ENCODE measurements around the gene NTSR1.

The NTSR1 gene

GRCh38 chr20:62688855-62689460 is 19.7 kb upstream of the NTSR1 start:
- DNase-seq (ENCODE audit: low read depth) = no peak
- no peak overlapping the region for H3K4me3 ChIP-seq (replicated peaks; ENCODE audit: low read depth, low read length)
- TF ChIP-seq, protein P1, sequence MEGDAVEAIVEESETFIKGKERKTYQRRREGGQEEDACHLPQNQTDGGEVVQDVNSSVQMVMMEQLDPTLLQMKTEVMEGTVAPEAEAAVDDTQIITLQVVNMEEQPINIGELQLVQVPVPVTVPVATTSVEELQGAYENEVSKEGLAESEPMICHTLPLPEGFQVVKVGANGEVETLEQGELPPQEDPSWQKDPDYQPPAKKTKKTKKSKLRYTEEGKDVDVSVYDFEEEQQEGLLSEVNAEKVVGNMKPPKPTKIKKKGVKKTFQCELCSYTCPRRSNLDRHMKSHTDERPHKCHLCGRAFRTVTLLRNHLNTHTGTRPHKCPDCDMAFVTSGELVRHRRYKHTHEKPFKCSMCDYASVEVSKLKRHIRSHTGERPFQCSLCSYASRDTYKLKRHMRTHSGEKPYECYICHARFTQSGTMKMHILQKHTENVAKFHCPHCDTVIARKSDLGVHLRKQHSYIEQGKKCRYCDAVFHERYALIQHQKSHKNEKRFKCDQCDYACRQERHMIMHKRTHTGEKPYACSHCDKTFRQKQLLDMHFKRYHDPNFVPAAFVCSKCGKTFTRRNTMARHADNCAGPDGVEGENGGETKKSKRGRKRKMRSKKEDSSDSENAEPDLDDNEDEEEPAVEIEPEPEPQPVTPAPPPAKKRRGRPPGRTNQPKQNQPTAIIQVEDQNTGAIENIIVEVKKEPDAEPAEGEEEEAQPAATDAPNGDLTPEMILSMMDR (IDR thresholded peaks at IDR 0.05; ENCODE audit: low read length, missing control alignments) = peak; percentile 3

GRCh38 chr20:62689861-62690260 is 18.8 kb upstream of the NTSR1 start:
- DNase-seq (ENCODE audit: low read depth) = no peak
- TF ChIP-seq, protein P1 (IDR thresholded peaks at IDR 0.05; ENCODE audit: low read length, missing control alignments) = no peak
- no peak overlapping the region for H3K4me3 ChIP-seq (replicated peaks; ENCODE audit: low read depth, low read length)

DNA sequence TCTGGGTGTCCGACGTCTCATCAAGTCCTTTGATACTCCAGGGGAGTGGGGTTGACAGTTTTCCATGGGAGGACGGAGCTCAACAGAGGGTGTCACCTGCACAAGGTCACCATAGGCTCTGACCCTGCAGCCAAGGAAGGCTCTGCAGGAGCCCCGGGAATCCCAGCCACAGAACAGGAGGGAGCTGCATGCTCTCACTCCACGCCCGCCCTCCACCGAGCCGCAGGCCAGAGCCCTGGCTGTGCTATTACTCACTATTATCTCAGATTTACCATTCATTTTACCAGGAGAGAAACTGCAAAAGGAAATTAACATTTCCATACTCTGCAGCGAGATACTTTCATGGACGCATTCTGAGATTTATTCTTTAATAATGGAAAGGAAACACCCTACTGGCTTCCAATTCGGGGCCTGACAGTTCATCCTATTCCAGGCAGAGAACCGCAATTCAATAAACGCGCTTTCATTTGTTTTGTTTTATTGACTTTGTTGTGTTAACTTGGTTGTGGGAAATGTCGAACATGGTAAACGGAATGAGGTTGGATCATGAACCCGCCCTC is 18.3 kb upstream of the NTSR1 start:
- no peak for DNase-seq (ENCODE audit: low read depth)
- TF ChIP-seq, protein P1 (IDR thresholded peaks at IDR 0.05; ENCODE audit: low read length, missing control alignments) = no peak
- H3K4me3 ChIP-seq (replicated peaks; ENCODE audit: low read depth, low read length) = no peak overlapping the region

- DNase-seq (ENCODE audit: low read depth) = no peak
- TF ChIP-seq, protein P1 (IDR thresholded peaks at IDR 0.05; ENCODE audit: low read length, missing control alignments) = no peak
- no peak overlapping the region for H3K4me3 ChIP-seq (replicated peaks; ENCODE audit: low read depth, low read length)
Measured at GRCh38 chr20:62691487-62691886, 17.1 kb upstream of the NTSR1 start.

DNA sequence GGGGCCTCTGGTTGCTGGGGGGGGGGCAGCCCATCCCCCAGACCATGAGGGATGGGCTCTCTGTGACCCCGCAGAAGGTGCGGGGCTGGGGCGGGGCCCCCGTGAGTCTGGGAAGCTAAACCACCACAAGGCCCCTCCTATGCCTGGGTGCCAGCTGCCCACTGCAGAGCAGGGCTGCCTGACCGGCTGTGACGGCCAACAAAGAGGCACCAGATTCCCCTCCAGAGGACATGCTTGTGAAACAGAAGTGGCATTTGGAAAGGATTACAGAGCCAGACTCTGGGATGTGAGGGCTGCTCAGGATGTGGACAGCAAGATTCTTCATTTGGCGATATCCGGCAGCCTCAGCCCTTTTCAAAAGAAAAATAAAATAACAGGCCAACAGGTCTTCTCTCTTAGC is 16.5 kb upstream of the NTSR1 start:
- no peak overlapping the region for H3K4me3 ChIP-seq (replicated peaks; ENCODE audit: low read depth, low read length)
- TF ChIP-seq, protein P1 (IDR thresholded peaks at IDR 0.05; ENCODE audit: low read length, missing control alignments) = no peak
- no peak for DNase-seq (ENCODE audit: low read depth)

- TF ChIP-seq, protein P1 (IDR thresholded peaks at IDR 0.05; ENCODE audit: low read length, missing control alignments) = no peak
- DNase-seq (ENCODE audit: low read depth) = no peak
Measured at GRCh38 chr20:62692801-62693523, 15.7 kb upstream of the NTSR1 start.

More at GRCh38 chr20:62692801-62693523, 15.7 kb upstream of the NTSR1 start:
- H3K4me3 ChIP-seq (replicated peaks; ENCODE audit: low read depth, low read length) = no peak overlapping the region
